ENCODE results near the gene KCNB1. TPM values are rescaled to one million over a fixed set of nuclear protein-coding genes. Genes with fewer than 3 reads are reported as not detected.
A peak's percentile ranks its signal among the peaks of the same experiment; 100 is the strongest.

Gene KCNB1
- total and polyA plus RNA-seq, 8 donors, result 0.12 to 21.0 (median 2.3) TPM; not detected in 1

DNA sequence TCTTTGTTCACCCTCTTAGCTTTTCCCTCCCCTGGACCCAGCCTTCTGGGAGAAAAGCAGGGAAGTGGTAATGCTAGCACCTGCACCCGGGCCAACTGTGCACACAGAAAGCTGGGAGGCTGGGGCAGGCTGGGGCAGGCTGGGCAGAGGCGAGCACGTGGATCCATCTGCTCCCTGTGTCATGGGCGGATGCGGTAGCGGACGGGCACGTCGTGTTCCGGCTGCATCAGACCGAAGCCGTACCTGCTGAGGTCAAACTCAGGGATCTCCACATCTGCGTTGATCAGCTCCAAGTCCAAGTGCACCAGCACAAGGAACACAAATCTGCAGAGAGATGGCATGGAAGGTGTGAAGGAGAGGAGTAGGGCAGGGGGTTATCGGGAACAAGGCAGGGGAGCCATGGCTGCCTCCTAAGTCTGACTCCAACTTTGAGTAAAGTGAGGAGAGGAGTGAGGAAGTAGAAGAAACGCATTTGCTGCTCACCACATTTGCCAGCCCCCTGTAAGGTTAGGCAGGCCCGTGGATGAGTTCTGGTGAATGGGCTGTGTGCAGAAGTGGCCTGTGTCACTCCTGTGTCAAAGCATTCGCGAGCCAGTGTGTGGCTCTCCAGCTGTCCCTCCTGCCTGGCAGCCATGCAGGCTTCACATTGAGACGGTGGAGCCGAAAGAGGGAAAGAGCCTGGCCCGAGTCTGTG lies 25.4 kb upstream of the KCNB1 start:
- Histone ChIP-seq H3K27ac (no peak overlapping the region), H3K4me3 (no peak overlapping the region), H3K27me3 (peaks cover 0 to 27% (median 0%) of the 10 kb centered on the region in 3 donors), H3K36me3 (peaks cover 0 to 22% (median 4%) of the 10 kb centered on the region in 4 donors), H3K4me1 (peaks cover 0 to 30% (median 9%) of the 10 kb centered on the region in 4 donors), H3K9me3 (no peaks in the 10 kb centered on the region)
- intact Hi-C loops (cut with DNase I; ENCODE audit: low total_unique reads), result no loop called here
- 78 to 84% (median 81%) methylated on average over 21 of the region's 21 CpGs for WGBS, 5 donors
- no peak for DNase-seq
- TF ChIP-seq POLR2AphosphoS5 (IDR thresholded peaks at IDR 0.05) (no peak), POLR2A (IDR thresholded peaks at IDR 0.05) (no peak), EP300 (IDR thresholded peaks at IDR 0.05) (no peak)
- TF ChIP-seq, protein P1, sequence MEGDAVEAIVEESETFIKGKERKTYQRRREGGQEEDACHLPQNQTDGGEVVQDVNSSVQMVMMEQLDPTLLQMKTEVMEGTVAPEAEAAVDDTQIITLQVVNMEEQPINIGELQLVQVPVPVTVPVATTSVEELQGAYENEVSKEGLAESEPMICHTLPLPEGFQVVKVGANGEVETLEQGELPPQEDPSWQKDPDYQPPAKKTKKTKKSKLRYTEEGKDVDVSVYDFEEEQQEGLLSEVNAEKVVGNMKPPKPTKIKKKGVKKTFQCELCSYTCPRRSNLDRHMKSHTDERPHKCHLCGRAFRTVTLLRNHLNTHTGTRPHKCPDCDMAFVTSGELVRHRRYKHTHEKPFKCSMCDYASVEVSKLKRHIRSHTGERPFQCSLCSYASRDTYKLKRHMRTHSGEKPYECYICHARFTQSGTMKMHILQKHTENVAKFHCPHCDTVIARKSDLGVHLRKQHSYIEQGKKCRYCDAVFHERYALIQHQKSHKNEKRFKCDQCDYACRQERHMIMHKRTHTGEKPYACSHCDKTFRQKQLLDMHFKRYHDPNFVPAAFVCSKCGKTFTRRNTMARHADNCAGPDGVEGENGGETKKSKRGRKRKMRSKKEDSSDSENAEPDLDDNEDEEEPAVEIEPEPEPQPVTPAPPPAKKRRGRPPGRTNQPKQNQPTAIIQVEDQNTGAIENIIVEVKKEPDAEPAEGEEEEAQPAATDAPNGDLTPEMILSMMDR (IDR thresholded peaks at IDR 0.05), result no peak

DNA sequence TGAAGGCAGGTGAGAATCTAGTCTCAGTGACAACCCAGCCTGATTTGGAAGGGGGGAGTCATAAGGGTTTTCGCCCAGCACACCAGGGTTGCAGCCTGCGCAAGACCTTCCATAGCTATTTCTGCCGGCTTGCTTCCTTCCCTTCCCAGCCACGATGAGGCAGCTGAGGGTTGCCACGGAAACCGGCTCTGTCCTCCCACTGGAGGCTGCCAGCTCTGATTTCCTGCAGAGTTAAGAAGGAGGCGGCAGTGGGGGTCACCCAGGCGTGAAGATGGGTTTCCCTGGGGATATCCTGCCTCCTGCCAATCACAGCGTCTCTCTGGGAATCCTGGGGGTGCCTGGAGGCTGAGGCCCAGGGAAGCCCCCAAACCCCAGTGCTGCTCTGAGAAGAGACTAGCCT lies 23.1 kb upstream of the KCNB1 start:
- H3K27ac ChIP-seq, result no peak overlapping the region
- WGBS, 5 donors, result 17 to 32% (median 24%) methylated on average over 8 to 9 of the region's 9 CpGs
- H3K4me3 ChIP-seq, result no peak overlapping the region
- intact Hi-C loops (cut with DNase I; ENCODE audit: low total_unique reads), result no loop called here
- peak in 1 of 2 donors; percentile 81 for DNase-seq
- peaks cover 0 to 15% (median 4%) of the 10 kb centered on the region in 4 donors for H3K36me3 ChIP-seq
- no peak for TF ChIP-seq EP300 (IDR thresholded peaks at IDR 0.05)
- TF ChIP-seq POLR2A (IDR thresholded peaks at IDR 0.05), result no peak
- TF ChIP-seq POLR2AphosphoS5 (IDR thresholded peaks at IDR 0.05), result no peak
- TF ChIP-seq, protein P1 (IDR thresholded peaks at IDR 0.05), result no peak
- H3K27me3 ChIP-seq, result peaks cover 0 to 22% (median 0%) of the 10 kb centered on the region in 3 donors
- H3K9me3 ChIP-seq, result peaks cover 0 to 4% (median 0%) of the 10 kb centered on the region in 4 donors
- H3K4me1 ChIP-seq, result peaks cover 0 to 18% (median 6%) of the 10 kb centered on the region in 4 donors

DNA sequence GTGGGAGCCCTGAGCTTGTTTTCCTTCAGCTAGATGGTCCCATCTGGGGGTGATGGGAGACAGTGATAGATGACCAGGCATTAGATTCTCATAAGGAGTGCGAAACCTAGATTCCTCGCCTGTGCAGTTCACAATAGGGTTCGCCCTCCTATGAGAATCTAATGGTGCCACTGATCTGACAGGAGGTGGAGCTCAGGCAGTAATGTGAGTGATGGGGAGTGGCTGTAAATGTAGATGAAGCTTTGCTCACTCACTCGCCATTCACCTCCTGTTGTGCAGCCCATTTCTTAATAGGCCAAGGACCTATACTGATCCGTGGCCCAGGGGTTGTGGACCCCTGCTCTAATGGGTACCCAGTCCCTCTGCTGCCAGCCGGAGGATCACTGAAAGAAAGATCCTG lies 20.7 kb upstream of the KCNB1 start:
- WGBS, 5 donors, result 60 to 77% (median 71%) methylated on average over 6 of the region's 6 CpGs
- TF ChIP-seq, protein P1 (IDR thresholded peaks at IDR 0.05), result no peak
- TF ChIP-seq POLR2AphosphoS5 (IDR thresholded peaks at IDR 0.05) (no peak), EP300 (IDR thresholded peaks at IDR 0.05) (no peak), POLR2A (IDR thresholded peaks at IDR 0.05) (no peak)
- intact Hi-C loops (cut with DNase I; ENCODE audit: low total_unique reads), result no loop called here
- Histone ChIP-seq H3K4me1 (peaks cover 0 to 5% (median 0%) of the 10 kb centered on the region in 4 donors), H3K36me3 (peaks cover 0 to 15% (median 4%) of the 10 kb centered on the region in 4 donors), H3K4me3 (no peak overlapping the region), H3K27ac (no peak overlapping the region), H3K27me3 (peaks cover 0 to 17% (median 0%) of the 10 kb centered on the region in 3 donors), H3K9me3 (peaks cover 0 to 4% (median 0%) of the 10 kb centered on the region in 4 donors)
- no peak for DNase-seq

DNA sequence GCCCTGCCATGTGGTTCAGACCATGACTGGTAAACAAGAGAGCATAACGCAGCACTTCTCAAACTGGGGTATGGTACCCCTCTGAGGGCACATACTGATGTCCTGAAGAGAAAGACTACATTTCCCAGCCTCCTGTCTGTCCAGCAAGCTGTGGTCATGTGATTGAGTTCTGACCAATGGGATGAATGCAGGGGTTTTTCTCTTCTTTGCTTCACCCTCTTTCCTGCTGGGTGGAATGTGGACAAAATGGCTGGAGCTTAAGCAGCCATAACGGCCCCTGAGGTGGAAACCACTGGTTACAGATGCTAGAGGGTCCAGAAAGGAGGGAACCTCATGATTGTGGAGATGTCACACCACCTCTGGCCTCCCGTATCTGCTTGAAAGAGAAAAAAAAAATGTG lies 19.4 kb upstream of the KCNB1 start:
- Histone ChIP-seq H3K4me3 (no peak overlapping the region), H3K36me3 (peaks cover 0 to 6% (median 2%) of the 10 kb centered on the region in 4 donors), H3K9me3 (peaks cover 0 to 4% (median 0%) of the 10 kb centered on the region in 4 donors), H3K27me3 (peaks cover 0 to 17% (median 0%) of the 10 kb centered on the region in 3 donors), H3K4me1 (no peaks in the 10 kb centered on the region), H3K27ac (no peak overlapping the region)
- TF ChIP-seq POLR2AphosphoS5 (IDR thresholded peaks at IDR 0.05) (no peak), POLR2A (IDR thresholded peaks at IDR 0.05) (no peak), EP300 (IDR thresholded peaks at IDR 0.05) (no peak)
- TF ChIP-seq, protein P1 (IDR thresholded peaks at IDR 0.05), result no peak
- intact Hi-C loops (cut with DNase I; ENCODE audit: low total_unique reads), result no loop called here
- 53 to 82% (median 76%) methylated on average over 3 of the region's 3 CpGs for WGBS, 5 donors
- no peak for DNase-seq

Measured in stomach (tissue), 9 donors.